Activated effector memory CD4-positive, alpha-beta T cell treated with anti-CD3 and anti-CD28 coated beads, Interleukin-2, amount 50 U/mL, for 16 hours (primary cell): ENCODE measurements around the gene NOC4L.

Source experiments
- DNase-seq: peaks from one replicate; pipeline ENCODE4 v3.0.0-alpha.2; 2020

The NOC4L gene

GRCh38 chr12:132201391-132202120 lies 57.3 kb downstream of the NOC4L start:
- no peak for DNase-seq
